Measurements from ENCODE around the gene ZNF784. TPM values are rescaled to one million over a fixed set of nuclear protein-coding genes. Genes with fewer than 3 reads are reported as not detected.

ZNF784 gene
- total and polyA plus RNA-seq, 2 donors (not counting 3 experiments of a cell fraction or from before 2014, with no cell fraction given): 4.9 TPM

DNA sequence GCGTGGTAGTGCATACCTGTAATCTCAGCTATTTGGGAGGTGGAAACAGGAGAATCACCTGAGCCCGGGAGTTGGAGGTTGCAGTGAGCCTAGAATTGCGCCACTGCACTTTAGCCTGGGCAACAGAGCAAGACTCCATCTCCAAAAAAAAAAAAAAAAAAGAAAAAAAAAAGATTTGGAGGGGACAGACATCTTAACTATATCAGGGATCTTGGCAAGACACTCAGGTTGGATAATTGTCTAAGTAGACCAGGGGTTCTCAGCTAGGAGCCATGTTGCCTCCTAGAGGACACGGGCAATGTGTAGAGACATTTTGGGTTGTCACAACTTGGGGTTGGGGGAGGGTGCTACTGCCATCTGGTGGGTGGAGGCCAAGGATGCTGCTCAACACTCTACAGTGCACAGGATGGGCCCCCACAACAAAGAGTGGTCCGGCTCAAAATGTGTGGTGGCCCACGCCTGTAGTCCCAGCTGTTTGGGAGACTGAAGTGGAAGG, 14.5 kb upstream of the ZNF784 start:
- CTCF ChIA-PET: interaction anchor here (0.9 to 1.4 kb wide), 5 partner anchors 9 to 171 kb away, joined by 3 to 6 read pairs (median 5); partner anchors contain the start of genes CCDC106 and ZNF784
- Histone ChIP-seq H3K9me1 (replicated peaks; ENCODE audit: control insufficient read depth, extremely low read depth, insufficient read depth, low read length) (no peaks in the 10 kb centered on the region), H2AFZ (ENCODE audit: low read depth, low read length) (no peak overlapping the region), H3K9ac (replicated peaks; ENCODE audit: extremely low read depth, insufficient read depth, low read length) (no peak overlapping the region), H3K27me3 (ENCODE audit: control insufficient read depth in 2 of 2, insufficient read depth in 2 of 2, low read length in 2 of 2) (no peaks in the 10 kb centered on the region), H3K4me1 (ENCODE audit: control insufficient read depth, extremely low read depth, insufficient read depth, low read length) (peaks cover 30% of the 10 kb centered on the region), H3K36me3 (ENCODE audit: control insufficient read depth in 2 of 2, extremely low read depth in 1 of 2, insufficient read depth in 2 of 2, low read length in 2 of 2) (no peaks in the 10 kb centered on the region), H3K4me3 (replicated peaks in 1 of 3; ENCODE audit: insufficient read depth in 1 of 3, low read depth in 1 of 3, low read length in 3 of 3) (no peak overlapping the region), H3K79me2 (ENCODE audit: control insufficient read depth, insufficient read depth, low read length) (peaks cover 28% of the 10 kb centered on the region), H3K9me3 (replicated peaks; ENCODE audit: control insufficient read depth, insufficient read depth, low read length) (no peaks in the 10 kb centered on the region), H3K27ac (ENCODE audit: insufficient read depth, low read depth, low read length) (no peak overlapping the region), H3K4me2 (ENCODE audit: insufficient read depth, low read length) (no peak overlapping the region), H4K20me1 (replicated peaks; ENCODE audit: control insufficient read depth, extremely low read depth, insufficient read depth, low read length) (no peaks in the 10 kb centered on the region)
- BruUV-seq (replicated peaks): no TSS peak
- FAIRE-seq (peak; percentile 70), DNase-seq (ENCODE audit: low read depth, low spot score) (no peak)
- TF ChIP-seq, protein P1, sequence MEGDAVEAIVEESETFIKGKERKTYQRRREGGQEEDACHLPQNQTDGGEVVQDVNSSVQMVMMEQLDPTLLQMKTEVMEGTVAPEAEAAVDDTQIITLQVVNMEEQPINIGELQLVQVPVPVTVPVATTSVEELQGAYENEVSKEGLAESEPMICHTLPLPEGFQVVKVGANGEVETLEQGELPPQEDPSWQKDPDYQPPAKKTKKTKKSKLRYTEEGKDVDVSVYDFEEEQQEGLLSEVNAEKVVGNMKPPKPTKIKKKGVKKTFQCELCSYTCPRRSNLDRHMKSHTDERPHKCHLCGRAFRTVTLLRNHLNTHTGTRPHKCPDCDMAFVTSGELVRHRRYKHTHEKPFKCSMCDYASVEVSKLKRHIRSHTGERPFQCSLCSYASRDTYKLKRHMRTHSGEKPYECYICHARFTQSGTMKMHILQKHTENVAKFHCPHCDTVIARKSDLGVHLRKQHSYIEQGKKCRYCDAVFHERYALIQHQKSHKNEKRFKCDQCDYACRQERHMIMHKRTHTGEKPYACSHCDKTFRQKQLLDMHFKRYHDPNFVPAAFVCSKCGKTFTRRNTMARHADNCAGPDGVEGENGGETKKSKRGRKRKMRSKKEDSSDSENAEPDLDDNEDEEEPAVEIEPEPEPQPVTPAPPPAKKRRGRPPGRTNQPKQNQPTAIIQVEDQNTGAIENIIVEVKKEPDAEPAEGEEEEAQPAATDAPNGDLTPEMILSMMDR (IDR thresholded peaks at IDR 0.05; ENCODE audit: extremely low read depth in 1 of 2, insufficient read depth in 1 of 2, low read depth in 1 of 2, low read length in 2 of 2): peak; percentile 45 to 47
- no peak for TF ChIP-seq POLR2AphosphoS5 (IDR thresholded peaks at IDR 0.05; ENCODE audit: insufficient read depth, low read depth, low read length)
- TF ChIP-seq, protein P2, sequence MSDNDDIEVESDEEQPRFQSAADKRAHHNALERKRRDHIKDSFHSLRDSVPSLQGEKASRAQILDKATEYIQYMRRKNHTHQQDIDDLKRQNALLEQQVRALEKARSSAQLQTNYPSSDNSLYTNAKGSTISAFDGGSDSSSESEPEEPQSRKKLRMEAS (IDR thresholded peaks at IDR 0.05; ENCODE audit: insufficient read depth, insufficient read length): no peak
- POLR2A ChIA-PET: no interaction called here
- intact Hi-C loops (cut with micrococcal nuclease): no loop called here
- dilution Hi-C loops (cut with MboI; ENCODE audit: extremely low pct_ligation_motif_present, low sequenced_read_pairs): no loop called here

DNA sequence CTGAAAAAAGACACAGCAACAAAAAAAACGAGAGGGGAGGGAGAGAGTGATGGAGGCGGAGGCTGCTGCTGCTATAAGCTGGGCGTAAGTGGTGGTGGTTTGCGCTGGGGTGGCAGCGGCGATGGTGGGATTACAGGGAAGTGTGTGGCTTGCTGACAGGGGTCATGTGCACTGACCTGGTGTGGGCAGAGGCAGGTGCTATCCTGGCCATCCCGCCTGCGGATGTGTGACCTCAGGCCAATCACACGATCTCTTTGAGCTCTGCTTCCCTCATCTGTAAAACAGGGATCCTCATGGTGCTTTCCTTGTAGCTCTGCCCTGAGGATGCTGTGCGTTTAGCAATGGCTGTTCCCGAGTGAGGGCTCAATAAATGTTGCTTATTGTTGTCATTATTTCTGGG, 13.2 kb upstream of the ZNF784 start:
- no peaks in the 10 kb centered on the region for H3K27me3 ChIP-seq (ENCODE audit: control insufficient read depth in 2 of 2, insufficient read depth in 2 of 2, low read length in 2 of 2)
- H2AFZ ChIP-seq (ENCODE audit: low read depth, low read length): no peak overlapping the region
- TF ChIP-seq FOS (IDR thresholded peaks at IDR 0.05; ENCODE audit: borderline replicate concordance, insufficient read depth, low read length): no peak
- TF ChIP-seq GATA2 (IDR thresholded peaks at IDR 0.05; ENCODE audit: insufficient read depth, insufficient read length, low read depth, low read length): no peak
- no peak for TF ChIP-seq JUN (IDR thresholded peaks at IDR 0.05; ENCODE audit: borderline replicate concordance, insufficient read depth, insufficient read length, low read depth)
- peaks cover 26% of the 10 kb centered on the region for H3K79me2 ChIP-seq (ENCODE audit: control insufficient read depth, insufficient read depth, low read length)
- intact Hi-C loops (cut with micrococcal nuclease) (no loop called here), dilution Hi-C loops (cut with MboI; ENCODE audit: extremely low pct_ligation_motif_present, low sequenced_read_pairs) (no loop called here)
- no peaks in the 10 kb centered on the region for H3K9me3 ChIP-seq (replicated peaks; ENCODE audit: control insufficient read depth, insufficient read depth, low read length)
- DNase-seq (ENCODE audit: low read depth, low spot score): no peak
- no peak overlapping the region for H3K27ac ChIP-seq (ENCODE audit: insufficient read depth, low read depth, low read length)
- H4K20me1 ChIP-seq (replicated peaks; ENCODE audit: control insufficient read depth, extremely low read depth, insufficient read depth, low read length): no peaks in the 10 kb centered on the region
- no peak overlapping the region for H3K4me2 ChIP-seq (ENCODE audit: insufficient read depth, low read length)
- CTCF ChIA-PET: interaction anchor here (0.8 to 1.4 kb wide), 3 partner anchors 10 to 17 kb away, joined by 3 to 4 read pairs (median 3); partner anchors contain the start of gene CCDC106
- H3K36me3 ChIP-seq (ENCODE audit: control insufficient read depth in 2 of 2, extremely low read depth in 1 of 2, insufficient read depth in 2 of 2, low read length in 2 of 2): no peaks in the 10 kb centered on the region
- no peak overlapping the region for H3K9ac ChIP-seq (replicated peaks; ENCODE audit: extremely low read depth, insufficient read depth, low read length)
- no peaks in the 10 kb centered on the region for H3K9me1 ChIP-seq (replicated peaks; ENCODE audit: control insufficient read depth, extremely low read depth, insufficient read depth, low read length)
- no peak overlapping the region for H3K4me3 ChIP-seq (replicated peaks in 1 of 3; ENCODE audit: insufficient read depth in 1 of 3, low read depth in 1 of 3, low read length in 3 of 3)
- BruUV-seq (replicated peaks): no TSS peak
- POLR2A ChIA-PET: no interaction called here
- H3K4me1 ChIP-seq (ENCODE audit: control insufficient read depth, extremely low read depth, insufficient read depth, low read length): peaks cover 23% of the 10 kb centered on the region
- no peak for FAIRE-seq

All from endothelial cell of umbilical vein (primary cell).